Measurements from ENCODE around the gene TSPAN18. TPM values are rescaled to one million over a fixed set of nuclear protein-coding genes. Genes with fewer than 3 reads are reported as not detected.

The TSPAN18 gene
- total and polyA plus RNA-seq, 2 of the 4 experiments (the other 2 are of a cell fraction), result 0.36 to 1.1 TPM

GRCh38 chr11:44718612-44719390 is 8.0 kb upstream of the TSPAN18 start:
- WGBS, 2 experiments (ENCODE audit: extremely low coverage in 2 of 2, insufficient read length in 1 of 2), result no CpG with 5 or more reads among the region's 4 CpGs

More at GRCh38 chr11:44718612-44719390, 8.0 kb upstream of the TSPAN18 start:
- intact Hi-C loops (cut with micrococcal nuclease), result no loop called here
- ChIA-PET POLR2A (ENCODE audit: unreplicated experiment) (no interaction called here), CTCF (no interaction called here)
- Histone ChIP-seq H3K9me3 (ENCODE audit: control insufficient read depth, insufficient read depth, low read length) (peaks cover 3% of the 10 kb centered on the region; the same call in 1 of the 2 replicates), H3K4me1 (ENCODE audit: control insufficient read depth, insufficient read depth, low read length) (no peaks in the 10 kb centered on the region), H4K91ac (ENCODE audit: insufficient read depth, low read depth, low read length) (no peak overlapping the region), H3K14ac (replicated peaks; ENCODE audit: low read depth, low read length) (no peak overlapping the region), H3K4me3 (ENCODE audit: insufficient read depth, low read depth, low read length) (no peak overlapping the region), H4K5ac (ENCODE audit: low read depth, low read length) (no peak overlapping the region), H2AFZ (replicated peaks; ENCODE audit: low read length, poor library complexity) (no peak overlapping the region), H2AK5ac (ENCODE audit: low read depth, low read length) (no peak overlapping the region), H3K56ac (ENCODE audit: extremely low read depth, insufficient read depth, low read length) (no peak overlapping the region), H3K18ac (ENCODE audit: low read depth, low read length) (no peak overlapping the region), H3K79me1 (ENCODE audit: low read depth in 1 of 2, low read length in 2 of 2) (no peaks in the 10 kb centered on the region), H4K8ac (ENCODE audit: low read depth in 2 of 2, low read length in 2 of 2) (no peak overlapping the region), H3K27ac (ENCODE audit: insufficient read depth, low read length) (no peak overlapping the region), H3K4ac (ENCODE audit: low read depth, low read length) (no peak overlapping the region), H3K9ac (ENCODE audit: low read depth, low read length) (no peak overlapping the region), H2BK15ac (ENCODE audit: low read depth, low read length) (no peak overlapping the region), H3K23ac (ENCODE audit: low read depth, low read length) (no peak overlapping the region), H3K9me1 (ENCODE audit: insufficient read depth, low read length) (no peaks in the 10 kb centered on the region), H4K20me1 (ENCODE audit: insufficient read depth, low read length) (no peaks in the 10 kb centered on the region), H3K36me3 (ENCODE audit: control insufficient read depth, insufficient read depth, low read length) (no peaks in the 10 kb centered on the region), H2BK120ac (ENCODE audit: low read depth, low read length) (no peak overlapping the region), H2BK20ac (ENCODE audit: low read depth, low read length) (no peak overlapping the region), H2AK9ac (replicated peaks; ENCODE audit: low read depth, low read length, poor library complexity) (no peak overlapping the region), H3K27me3 (ENCODE audit: control insufficient read depth, insufficient read depth, low read length) (peaks cover 56% of the 10 kb centered on the region), H3K4me2 (ENCODE audit: low read depth, low read length) (no peak overlapping the region), H2BK5ac (ENCODE audit: low read depth, low read length, poor library complexity, severe bottlenecking) (no peak overlapping the region)
- dilution Hi-C loops (cut with HindIII; ENCODE audit: low sequenced_read_pairs, unreplicated experiment), result no loop called here
- DNase-seq (no peak), ATAC-seq (ENCODE audit: low read depth) (no peak)
- no TSS peak for BruUV-seq (replicated peaks)
- in situ Hi-C loops (cut with MboI; ENCODE audit: low sequenced_read_pairs), result no loop called here
- TF ChIP-seq CTCF (conservative IDR thresholded peaks at IDR 0.05; ENCODE audit: low read depth, low read length), result no peak
- no peak for TF ChIP-seq POLR2A (IDR thresholded peaks at IDR 0.05; ENCODE audit: low read depth, low read length)
- no peak for TF ChIP-seq CHD1 (IDR thresholded peaks at IDR 0.05; ENCODE audit: low read depth, low read length)
- TF ChIP-seq CEBPB (IDR thresholded peaks at IDR 0.05; ENCODE audit: low read depth, low read length), result no peak
- TF ChIP-seq MXI1 (IDR thresholded peaks at IDR 0.05; ENCODE audit: borderline replicate concordance, low read depth, low read length), result no peak

Measured in IMR-90 (cell line).